GM12878 (cell line): Measurements from ENCODE around the gene FAM131B. TPM values are rescaled to one million over a fixed set of nuclear protein-coding genes. Genes with fewer than 3 reads are reported as not detected.

Experiments used
- ATAC-seq: fragments of 200-7000 bp; cut with Tn5 transposase; 3 replicates; pipeline ENCODE4 v1.9.1; 2020; ENCODE audit warnings: mild to moderate bottlenecking, moderate library complexity
- BruUV-seq: library from RNA; stranded (reverse); fragments of 400-500 nt; replicated peaks from 2 replicates; lab custom pipeline; 2021; lab: Mats Ljungman, UMichigan
- CTCF ChIA-PET: fragments of 300-600 bp; sonication (Branson Sonifier 250); formaldehyde crosslinking; extraction: SDS; loops from one replicate; lab custom pipeline; 2021; ENCODE audit warnings: inconsistent platforms; lab: Yijun Ruan, JAX
- POLR2A ChIA-PET: fragments of 350-600 bp; formaldehyde crosslinking; extraction: SDS; loops from one replicate; lab custom pipeline; 2021; ENCODE audit warnings: inconsistent platforms; lab: Charles Lee
- RAD21 ChIA-PET: fragments of 300-600 bp; sonication (Branson Sonifier 250); formaldehyde crosslinking; loops from one replicate; lab custom pipeline; 2023; ENCODE audit warnings: antibody characterized with exemption; ENCODE audit not compliant: unreplicated experiment; lab: Charles Lee
- SMC1A ChIA-PET: fragments of 300-600 bp; sonication (Branson Sonifier 250); formaldehyde crosslinking; loops from one replicate; lab custom pipeline; 2023; ENCODE audit not compliant: unreplicated experiment, uncharacterized antibody; lab: Charles Lee
- DNase-seq: peaks from one replicate; pipeline ENCODE4 v3.0.0-alpha.2; 2011; ENCODE audit warnings: low read depth, low spot score
- FAIRE-seq: peaks from 3 replicates; lab custom pipeline; 2011; peaks lifted over from hg19 to GRCh38; lab: Jason Lieb, UNC
- H2AFZ ChIP-seq: 2 replicates; pipeline ENCODE4 v1.6.0; 2011; ENCODE audit warnings: low read depth, low read length, control low read depth; ENCODE audit not compliant: control insufficient read depth
- H3K27ac ChIP-seq: 2 replicates; pipeline ENCODE4 v1.5.1; 2011; ENCODE audit warnings: control low read depth; ENCODE audit not compliant: control insufficient read depth, insufficient read depth
- H3K27me3 ChIP-seq, 2 experiments: replicated peaks in 1 of 2; 2 replicates each; pipeline versions ENCODE4 v1.6.0 to v1.6.1; 2011; ENCODE audit warnings: low read length in 1 of 2; ENCODE audit not compliant: control insufficient read depth in 2 of 2, insufficient read depth in 2 of 2
- H3K36me3 ChIP-seq, 2 experiments: 2 replicates each; pipeline ENCODE4 v1.5.1; 2011; ENCODE audit warnings: low read length in 1 of 2; ENCODE audit not compliant: control insufficient read depth in 2 of 2, insufficient read depth in 2 of 2
- H3K4me1 ChIP-seq: 2 replicates; pipeline ENCODE4 v1.6.1; 2011; ENCODE audit warnings: mild to moderate bottlenecking, low read length, moderate library complexity, mixed read lengths; ENCODE audit not compliant: control insufficient read depth, insufficient read depth
- H3K4me2 ChIP-seq: 2 replicates; pipeline ENCODE4 v1.6.0; 2011; ENCODE audit warnings: control low read depth; ENCODE audit not compliant: control insufficient read depth, insufficient read depth
- H3K4me3 ChIP-seq: fragments of 200-600 bp; sonication (generic); 2 replicates; pipeline ENCODE4 v1.5.1; 2016
- H3K79me2 ChIP-seq: 2 replicates; pipeline ENCODE4 v1.6.0; 2011; ENCODE audit warnings: low read length; ENCODE audit not compliant: control insufficient read depth, insufficient read depth
- H3K9ac ChIP-seq: 2 replicates; pipeline ENCODE4 v1.8.0; 2011; ENCODE audit warnings: low read length, control low read depth, mixed read lengths; ENCODE audit not compliant: control insufficient read depth, insufficient read depth
- H3K9me3 ChIP-seq: replicated peaks from 3 replicates; pipeline ENCODE4 v1.5.1; 2011; ENCODE audit warnings: mild to moderate bottlenecking, low read length; ENCODE audit not compliant: control insufficient read depth, insufficient read depth
- H4K20me1 ChIP-seq: 2 replicates; pipeline ENCODE4 v1.6.0; 2011; ENCODE audit not compliant: control insufficient read depth, insufficient read depth
- ESRRA ChIP-seq: IDR thresholded peaks from 2 replicates; pipeline ENCODE4 v1.6.1; 2012; ENCODE audit warnings: mild to moderate bottlenecking, low read length, improper control_type of control experiment
- GATAD2B ChIP-seq: fragments of 450-650 bp; conservative IDR thresholded peaks from 2 replicates; pipeline ENCODE4 v1.6.1; 2017; ENCODE audit warnings: low read depth, mild to moderate bottlenecking, moderate library complexity
- KLF5 ChIP-seq: fragments of 450-650 bp; IDR thresholded peaks from 2 replicates; pipeline ENCODE4 v1.6.1; 2014; ENCODE audit warnings: mild to moderate bottlenecking; ENCODE audit not compliant: partially characterized antibody
- POLR2AphosphoS2 ChIP-seq: IDR thresholded peaks from 2 replicates; pipeline ENCODE4 v1.6.1; 2011; ENCODE audit warnings: low read depth, mild to moderate bottlenecking, low read length, improper control_type of control experiment, moderate library complexity
- RAD51 ChIP-seq: fragments of 450-650 bp; IDR thresholded peaks from 2 replicates; pipeline ENCODE4 v1.6.1; 2016; ENCODE audit warnings: moderate library complexity, mild to moderate bottlenecking, inconsistent platforms
- SP1 ChIP-seq: IDR thresholded peaks from one replicate; pipeline ENCODE4 v1.6.1; 2011; ENCODE audit warnings: low read depth, low read length
- SREBF2 ChIP-seq: IDR thresholded peaks from 2 replicates; pipeline ENCODE4 v1.6.1; 2012; ENCODE audit warnings: mild to moderate bottlenecking, low read length
- STAT3 ChIP-seq: IDR thresholded peaks from 2 replicates; pipeline ENCODE4 v1.6.1; 2011; ENCODE audit warnings: low read depth, low read length, improper control_type of control experiment
- TBL1XR1 ChIP-seq: IDR thresholded peaks from 2 replicates; pipeline ENCODE4 v1.6.1; 2012; ENCODE audit warnings: low read depth, low read length, improper control_type of control experiment
- YBX1 ChIP-seq: fragments of 450-650 bp; IDR thresholded peaks from 2 replicates; pipeline ENCODE4 v1.6.1; 2016; ENCODE audit warnings: antibody characterized with exemption
- ZNF207 ChIP-seq: fragments of 450-650 bp; IDR thresholded peaks from 2 replicates; pipeline ENCODE4 v1.6.1; 2014; ENCODE audit warnings: antibody characterized with exemption, mild to moderate bottlenecking, borderline replicate concordance
- WGBS: methylation state at CpG from one replicate; pipeline ENCODE4 v1.1.6; 2016; ENCODE audit warnings: low lambda C conversion rate; ENCODE audit not compliant: insufficient replicate concordance, insufficient coverage; ENCODE audit errors: missing lambda C conversion rate; 5-methylcytosine and 5-hydroxymethylcytosine counted together
- in situ Hi-C: fragments of 300-500 bp; cut with MboI; formaldehyde crosslinking; loops from 9 replicates; pipeline ENCODE4 v1.14.3; 2018; ENCODE audit warnings: mixed read lengths
- intact Hi-C: fragments of 100-400 bp; cut with micrococcal nuclease; formaldehyde crosslinking; loops from one replicate; pipeline ENCODE4 v1.14.2; 2022; ENCODE audit not compliant: unreplicated experiment
- polyA plus RNA-seq, 11 experiments: library from polyadenylated mRNA; depleted of rRNA in 4 of 11; unstranded in 6 of 11; stranded (reverse) in 5 of 11; fragments of >200 nt; fragmentation: Nextera tagmentation in 4 of 11; fragmentation: Illumina TruSeq in 1 of 11; extraction: Ambion mirVana in 4 of 11; extraction: Trizol in 1 of 11; gene quantifications; 1 replicate in 1 of 11; 2 replicates in 10 of 11; pipeline versions ENCODE4 v1.2.1 to v1.2.3, GENCODE V29; 2011 to 2016; ENCODE audit warnings: inconsistent platforms in 2 of 11, missing spikeins in 2 of 11, low read depth in 1 of 11
- total RNA-seq, 4 experiments: library from RNA; depleted of rRNA in 3 of 4; stranded (reverse); fragments of >200 nt in 3 of 4; fragmentation: Illumina TruSeq in 1 of 4; extraction: Trizol in 1 of 4; gene quantifications; 2 replicates each; pipeline versions ENCODE4 v1.2.1 to v1.2.3, GENCODE V29; 2013 to 2021
- TF ChIP-seq, protein P1 (sequence below): fragments of 450-650 bp; IDR thresholded peaks from 2 replicates; pipeline ENCODE4 v1.6.1; 2017; ENCODE audit warnings: borderline replicate concordance
- TF ChIP-seq, protein P2 (sequence below): fragments of 450-650 bp; IDR thresholded peaks from 2 replicates; pipeline ENCODE4 v1.6.1; 2016; ENCODE audit warnings: mild to moderate bottlenecking

FAM131B gene
- total and polyA plus RNA-seq, 10 of the 15 experiments (the other 5 are each of a cell fraction or from before 2014, with no cell fraction given) = 0.03 to 0.05 TPM; not detected in 8

DNA sequence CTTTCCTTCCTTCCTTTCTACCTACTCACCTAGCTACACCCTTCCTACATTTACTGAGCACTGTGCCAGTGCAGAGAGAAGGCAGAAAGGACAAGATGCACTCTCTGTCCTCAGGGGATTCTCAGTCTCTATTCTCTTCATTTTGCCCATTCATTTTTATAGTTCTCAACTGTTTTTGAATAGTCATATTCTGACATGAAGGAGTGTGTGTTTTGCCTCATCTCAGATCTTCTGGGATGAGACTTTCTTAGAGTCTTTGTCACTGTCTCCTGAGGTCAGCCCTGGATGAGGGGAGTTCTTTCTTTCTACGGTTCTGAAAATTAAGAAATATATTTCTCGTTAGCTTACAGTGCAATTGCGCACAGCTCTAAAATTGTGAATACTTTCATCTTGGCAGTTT, 25.3 kb downstream of the FAM131B start:
- Histone ChIP-seq H2AFZ (no peak overlapping the region), H3K9me3 (no peaks in the 10 kb centered on the region), H3K9ac (no peak overlapping the region), H3K4me1 (no peaks in the 10 kb centered on the region), H3K79me2 (no peaks in the 10 kb centered on the region), H4K20me1 (no peaks in the 10 kb centered on the region), H3K4me3 (no peak overlapping the region), H3K27ac (no peak overlapping the region), H3K27me3 (no peaks in the 10 kb centered on the region; a peak in 1 of 4 replicates), H3K36me3 (no peaks in the 10 kb centered on the region), H3K4me2 (no peak overlapping the region)
- CTCF ChIA-PET = interaction anchor here (0.6 to 2.2 kb wide), 3 partner anchors 38 to 97 kb away, joined by 3 to 7 read pairs (median 4); no protein-coding TSS in a partner anchor
- FAIRE-seq (no peak), DNase-seq (no peak), ATAC-seq (no peak)
- SMC1A ChIA-PET = interaction anchor here (1.5 to 1.6 kb wide), 2 partner anchors 79 to 87 kb away, joined by 4 read pairs; no protein-coding TSS in a partner anchor
- BruUV-seq = no TSS peak
- TF ChIP-seq STAT3 (no peak), SP1 (no peak), GATAD2B (no peak), ESRRA (no peak), POLR2AphosphoS2 (no peak), YBX1 (no peak), RAD51 (no peak), SREBF2 (no peak), ZNF207 (no peak), TBL1XR1 (no peak), KLF5 (no peak)
- TF ChIP-seq, protein P1, sequence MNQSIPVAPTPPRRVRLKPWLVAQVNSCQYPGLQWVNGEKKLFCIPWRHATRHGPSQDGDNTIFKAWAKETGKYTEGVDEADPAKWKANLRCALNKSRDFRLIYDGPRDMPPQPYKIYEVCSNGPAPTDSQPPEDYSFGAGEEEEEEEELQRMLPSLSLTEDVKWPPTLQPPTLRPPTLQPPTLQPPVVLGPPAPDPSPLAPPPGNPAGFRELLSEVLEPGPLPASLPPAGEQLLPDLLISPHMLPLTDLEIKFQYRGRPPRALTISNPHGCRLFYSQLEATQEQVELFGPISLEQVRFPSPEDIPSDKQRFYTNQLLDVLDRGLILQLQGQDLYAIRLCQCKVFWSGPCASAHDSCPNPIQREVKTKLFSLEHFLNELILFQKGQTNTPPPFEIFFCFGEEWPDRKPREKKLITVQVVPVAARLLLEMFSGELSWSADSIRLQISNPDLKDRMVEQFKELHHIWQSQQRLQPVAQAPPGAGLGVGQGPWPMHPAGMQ = no peak
- TF ChIP-seq, protein P2, sequence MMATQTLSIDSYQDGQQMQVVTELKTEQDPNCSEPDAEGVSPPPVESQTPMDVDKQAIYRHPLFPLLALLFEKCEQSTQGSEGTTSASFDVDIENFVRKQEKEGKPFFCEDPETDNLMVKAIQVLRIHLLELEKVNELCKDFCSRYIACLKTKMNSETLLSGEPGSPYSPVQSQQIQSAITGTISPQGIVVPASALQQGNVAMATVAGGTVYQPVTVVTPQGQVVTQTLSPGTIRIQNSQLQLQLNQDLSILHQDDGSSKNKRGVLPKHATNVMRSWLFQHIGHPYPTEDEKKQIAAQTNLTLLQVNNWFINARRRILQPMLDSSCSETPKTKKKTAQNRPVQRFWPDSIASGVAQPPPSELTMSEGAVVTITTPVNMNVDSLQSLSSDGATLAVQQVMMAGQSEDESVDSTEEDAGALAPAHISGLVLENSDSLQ = no peak
- WGBS = 56% methylated on average over 3 of the region's 3 CpGs
- intact Hi-C loops = no loop called here
- RAD21 ChIA-PET = interaction anchor here (0.7 to 1.7 kb wide), 2 partner anchors 97 to 765 kb away, joined by 5 read pairs; no protein-coding TSS in a partner anchor
- POLR2A ChIA-PET = no interaction called here
- in situ Hi-C loops = no loop called here
